H1 (cell line): Measurements from ENCODE around the gene TNFRSF8. TPM values are rescaled to one million over a fixed set of nuclear protein-coding genes. Genes with fewer than 3 reads are reported as not detected.
A peak's percentile ranks its signal among the peaks of the same experiment; 100 is the strongest.

Source experiments
- CTCF ChIA-PET: fragments of 300-600 bp; sonication (Branson Sonifier 250); formaldehyde crosslinking; loops from one replicate; lab custom pipeline; 2021; ENCODE audit not compliant: partially characterized antibody; lab: Charles Lee
- POLR2A ChIA-PET: fragments of 300-600 bp; sonication (Branson Sonifier 250); formaldehyde crosslinking; loops from one replicate; lab custom pipeline; 2021; ENCODE audit warnings: inconsistent platforms; ENCODE audit not compliant: partially characterized antibody; lab: Charles Lee
- DNase-seq, 2 experiments: peaks; one replicate each; pipeline versions ENCODE4 v3.0.0 to v3.0.0-alpha.2; 2010 to 2022; ENCODE audit warnings: low spot score in 2 of 2, low read depth in 1 of 2, mixed read lengths in 1 of 2
- FAIRE-seq: peaks from 2 replicates; lab custom pipeline; 2011; peaks lifted over from hg19 to GRCh38; lab: Jason Lieb, UNC
- H2AFZ ChIP-seq: 2 replicates; pipeline ENCODE4 v1.8.1; 2012; ENCODE audit warnings: low read length, inconsistent platforms
- H2AK5ac ChIP-seq: 2 replicates; pipeline ENCODE4 v1.6.1; 2013; ENCODE audit warnings: low read depth, low read length
- H2BK120ac ChIP-seq: replicated peaks from 2 replicates; pipeline ENCODE3; 2013; ENCODE audit warnings: low read depth, low read length, inconsistent platforms
- H2BK12ac ChIP-seq: 2 replicates; pipeline ENCODE4 v1.6.1; 2013; ENCODE audit warnings: low read depth, low read length
- H2BK15ac ChIP-seq: 2 replicates; pipeline ENCODE4 v1.6.1; 2013; ENCODE audit warnings: low read length
- H2BK20ac ChIP-seq: 2 replicates; pipeline ENCODE4 v1.6.1; 2013; ENCODE audit warnings: low read length
- H2BK5ac ChIP-seq: 2 replicates; pipeline ENCODE4 v1.6.1; 2013; ENCODE audit warnings: low read depth, low read length
- H3K14ac ChIP-seq: 2 replicates; pipeline ENCODE4 v1.6.1; 2013; ENCODE audit warnings: inconsistent platforms; ENCODE audit not compliant: insufficient read length
- H3K18ac ChIP-seq: 2 replicates; pipeline ENCODE4 v1.6.1; 2013; ENCODE audit warnings: low read length; ENCODE audit errors: extremely low read depth
- H3K23ac ChIP-seq: 2 replicates; pipeline ENCODE4 v1.6.1; 2013; ENCODE audit warnings: inconsistent platforms; ENCODE audit not compliant: insufficient read length
- H3K23me2 ChIP-seq: 2 replicates; pipeline ENCODE4 v1.6.1; 2013; ENCODE audit warnings: low read depth, low read length
- H3K27ac ChIP-seq: 2 replicates; pipeline ENCODE4 v1.6.1; 2011; ENCODE audit warnings: low read depth, low read length, inconsistent platforms
- H3K27me3 ChIP-seq, 4 experiments: replicated peaks in 1 of 4; 1 replicate in 1 of 4; 2 replicates in 3 of 4; pipeline versions ENCODE4 v1.6.1 to v1.8.1; 2011 to 2013; ENCODE audit warnings: low read length in 3 of 4, mild to moderate bottlenecking in 3 of 4, inconsistent platforms in 2 of 4, mixed read lengths in 2 of 4, moderate library complexity in 1 of 4; ENCODE audit not compliant: control insufficient read depth in 3 of 4, insufficient read depth in 3 of 4; ENCODE audit errors: extremely low read depth in 1 of 4
- H3K36me3 ChIP-seq, 4 experiments: 2 replicates each; pipeline versions ENCODE4 v1.6.1 to v1.8.1; 2011 to 2013; ENCODE audit warnings: mild to moderate bottlenecking in 4 of 4, low read length in 3 of 4, moderate library complexity in 2 of 4, control low read depth in 1 of 4, inconsistent platforms in 1 of 4; ENCODE audit not compliant: insufficient read depth in 4 of 4, control insufficient read depth in 2 of 4
- H3K4ac ChIP-seq: replicated peaks from 2 replicates; pipeline ENCODE3; 2013; ENCODE audit warnings: low read length, low read depth, mixed read lengths, inconsistent platforms; ENCODE audit not compliant: insufficient read length
- H3K4me1 ChIP-seq, 4 experiments: replicated peaks in 1 of 4; 1 replicate in 1 of 4; 2 replicates in 3 of 4; pipeline versions ENCODE4 v1.6.1 to v1.8.1; 2011 to 2013; ENCODE audit warnings: low read length in 3 of 4, inconsistent platforms in 2 of 4, mixed read lengths in 1 of 4; ENCODE audit not compliant: insufficient read depth in 4 of 4, control insufficient read depth in 3 of 4
- H3K4me2 ChIP-seq, 2 experiments: 2 replicates each; pipeline versions ENCODE4 v1.6.1 to v1.8.1; 2011 to 2013; ENCODE audit warnings: low read depth in 2 of 2, low read length in 2 of 2, control low read depth in 1 of 2, inconsistent platforms in 1 of 2, mild to moderate bottlenecking in 1 of 2; ENCODE audit not compliant: insufficient read depth in 1 of 2
- H3K4me3 ChIP-seq, 4 experiments: fragments of 200-600, 300-600 bp in 1 of 4; sonication (generic), shearing (Covaris generic), sonication (Bioruptor Twin) in 1 of 4; 2 replicates each; pipeline versions ENCODE4 v1.5.1 to v1.8.1; 2011 to 2016; ENCODE audit warnings: low read length in 4 of 4, low read depth in 3 of 4, control low read depth in 2 of 4, inconsistent platforms in 2 of 4, mild to moderate bottlenecking in 2 of 4, mixed read lengths in 1 of 4, moderate library complexity in 1 of 4; ENCODE audit not compliant: insufficient read depth in 2 of 4; ENCODE audit errors: extremely low read depth in 1 of 4
- H3K56ac ChIP-seq: replicated peaks from 2 replicates; pipeline ENCODE3; 2013; ENCODE audit warnings: low read depth, mild to moderate bottlenecking, mixed read lengths, low read length, inconsistent platforms; ENCODE audit not compliant: insufficient read length
- H3K79me1 ChIP-seq: 2 replicates; pipeline ENCODE4 v1.6.1; 2013; ENCODE audit warnings: low read depth, low read length, control low read depth
- H3K79me2 ChIP-seq, 2 experiments: 2 replicates each; pipeline versions ENCODE4 v1.6.1 to v1.8.1; 2012 to 2013; ENCODE audit warnings: low read length in 2 of 2, mild to moderate bottlenecking in 2 of 2, inconsistent platforms in 1 of 2; ENCODE audit not compliant: insufficient read depth in 2 of 2, control insufficient read depth in 1 of 2
- H3K9ac ChIP-seq, 4 experiments: replicated peaks in 1 of 4; 1 replicate in 1 of 4; 2 replicates in 3 of 4; pipeline versions ENCODE4 v1.6.1 to v1.8.1; 2011 to 2013; ENCODE audit warnings: low read depth in 3 of 4, low read length in 3 of 4, control low read depth in 2 of 4, mild to moderate bottlenecking in 2 of 4, moderate library complexity in 2 of 4, inconsistent platforms in 1 of 4; ENCODE audit errors: extremely low read depth in 1 of 4
- H3K9me3 ChIP-seq, 2 experiments: 2 replicates each; pipeline versions ENCODE4 v1.6.1 to v1.8.1; 2012 to 2013; ENCODE audit warnings: mild to moderate bottlenecking in 2 of 2, moderate library complexity in 2 of 2, control low read depth in 1 of 2, inconsistent platforms in 1 of 2, low read depth in 1 of 2, low read length in 1 of 2, mixed read lengths in 1 of 2; ENCODE audit not compliant: insufficient read depth in 2 of 2
- H4K20me1 ChIP-seq, 2 experiments: replicated peaks in 1 of 2; 2 replicates each; pipeline versions ENCODE3 to v1.8.1; 2011 to 2013; ENCODE audit warnings: inconsistent platforms in 2 of 2, low read length in 2 of 2, mild to moderate bottlenecking in 1 of 2; ENCODE audit not compliant: insufficient read depth in 2 of 2, control insufficient read depth in 1 of 2
- H4K5ac ChIP-seq: 2 replicates; pipeline ENCODE4 v1.6.1; 2013; ENCODE audit warnings: low read length, low read depth, mixed read lengths, inconsistent platforms; ENCODE audit not compliant: insufficient read length
- H4K8ac ChIP-seq: 2 replicates; pipeline ENCODE4 v1.8.0; 2013; ENCODE audit warnings: mild to moderate bottlenecking, moderate library complexity, low read length, inconsistent platforms; ENCODE audit not compliant: insufficient read depth; ENCODE audit errors: extremely low read depth
- H4K91ac ChIP-seq: replicated peaks from 2 replicates; pipeline ENCODE3; 2013; ENCODE audit warnings: low read length, mixed read lengths, inconsistent platforms; ENCODE audit not compliant: insufficient read length
- CTCF ChIP-seq, 3 experiments: IDR thresholded peaks; 1 replicate in 2 of 3; 2 replicates in 1 of 3; pipeline versions ENCODE4 v1.5.1 to v1.6.1; 2011; ENCODE audit warnings: low read length in 3 of 3, mild to moderate bottlenecking in 3 of 3, inconsistent platforms in 2 of 3, low read depth in 1 of 3, moderate library complexity in 1 of 3; ENCODE audit not compliant: insufficient read depth in 1 of 3; ENCODE audit errors: control extremely low read depth in 1 of 3
- RFX5 ChIP-seq: IDR thresholded peaks from 2 replicates; pipeline ENCODE4 v1.6.1; 2011; ENCODE audit warnings: low read depth, low read length, improper control_type of control experiment, borderline replicate concordance
- SP4 ChIP-seq: IDR thresholded peaks from 2 replicates; pipeline ENCODE4 v1.6.1; 2012; ENCODE audit warnings: low read length, inconsistent platforms
- WGBS, 2 experiments: shearing (Covaris generic) in 1 of 2; methylation state at CpG; one replicate each; pipeline versions ENCODE4 v1.1.6 to v1.1.7; 2013 to 2015; ENCODE audit warnings: low lambda C conversion rate in 2 of 2, mixed read lengths in 2 of 2, inconsistent platforms in 1 of 2, low coverage in 1 of 2, missing lambda C conversion rate in 1 of 2; ENCODE audit not compliant: insufficient replicate concordance in 2 of 2, insufficient coverage in 1 of 2, insufficient read length in 1 of 2; ENCODE audit errors: extremely low coverage in 1 of 2, missing lambda C conversion rate in 1 of 2; 5-methylcytosine and 5-hydroxymethylcytosine counted together
- polyA plus RNA-seq, 7 experiments: library from polyadenylated mRNA; depleted of rRNA in 3 of 7; stranded (reverse) in 5 of 7; unstranded in 2 of 7; fragments of >200 nt in 5 of 7; fragments of 200-250 nt in 2 of 7; gene quantifications; 1 replicate in 5 of 7; 2 replicates in 1 of 7; 4 replicates in 1 of 7; pipeline versions ENCODE4 v1.2.1 to v1.2.3, GENCODE V29; 2011 to 2013; ENCODE audit warnings: missing spikeins in 2 of 7, mixed read lengths in 2 of 7
- total RNA-seq: library from RNA; stranded (reverse); fragmentation: NEBNext Ultra II Directional; extraction: Animal tissue kit (Norgen Biotek cat#: 25700); gene quantifications from 2 replicates; pipeline ENCODE4 v1.2.1, GENCODE V29; 2021

TNFRSF8 gene
- total and polyA plus RNA-seq, 2 of the 8 experiments (the other 6 are each of a cell fraction or from before 2014, with no cell fraction given), result 23.2 to 32.7 TPM

GRCh38 chr1:12059226-12059625, 3.9 kb upstream of the TNFRSF8 start:
- ChIA-PET CTCF (interaction anchor here (0.8 to 1.3 kb wide), 2 partner anchors 10 to 65 kb away, joined by 3 to 4 read pairs; no protein-coding TSS in a partner anchor), POLR2A (interaction anchor here (1.1 to 2.0 kb wide), 2 partner anchors 9 to 17 kb away, joined by 3 to 5 read pairs; no protein-coding TSS in a partner anchor)
- no peak overlapping the region for H2BK5ac ChIP-seq
- peaks cover 0 to 16% (median 11%) of the 10 kb centered on the region in 4 experiments; a peak in 6 of 7 replicates for H3K27me3 ChIP-seq
- H2AK5ac ChIP-seq, result no peak overlapping the region
- H3K9me3 ChIP-seq, result no peaks in the 10 kb centered on the region
- peaks cover 10% of the 10 kb centered on the region; the same call in 1 of the 2 replicates for H3K23me2 ChIP-seq
- TF ChIP-seq CTCF (IDR thresholded peaks at IDR 0.05; ENCODE audit: control extremely low read depth in 1 of 3, insufficient read depth in 1 of 3, low read depth in 1 of 3, low read length in 3 of 3), result no peak
- no peak for TF ChIP-seq RFX5
- no peak for TF ChIP-seq SP4
- H3K9ac ChIP-seq, result no peak overlapping the region
- 0 out of 2 replicates have a peak overlapping the region, but pooled peaks have one; percentile 23 for H2BK12ac ChIP-seq
- H3K4me1 ChIP-seq, result peaks cover 0 to 15% (median 9%) of the 10 kb centered on the region in 4 experiments; a peak in 6 of 7 replicates
- no peak overlapping the region for H2BK15ac ChIP-seq
- H4K5ac ChIP-seq, result no peak overlapping the region
- H3K79me2 ChIP-seq, result peaks cover 0 to 8% of the 10 kb centered on the region in 2 experiments; a peak in 2 of 4 replicates
- H3K4me2 ChIP-seq, result no peak overlapping the region
- no peak overlapping the region for H2AFZ ChIP-seq
- no peak overlapping the region for H4K8ac ChIP-seq
- H3K4ac ChIP-seq, result no peak overlapping the region
- H3K23ac ChIP-seq, result no peak overlapping the region
- H3K56ac ChIP-seq, result no peak overlapping the region
- H2BK120ac ChIP-seq, result no peak overlapping the region
- H3K79me1 ChIP-seq, result no peaks in the 10 kb centered on the region
- DNase-seq (no peak), FAIRE-seq (no peak)
- no peaks in the 10 kb centered on the region for H3K36me3 ChIP-seq
- no peak overlapping the region for H2BK20ac ChIP-seq
- no peak overlapping the region for H4K91ac ChIP-seq
- no peaks in the 10 kb centered on the region for H4K20me1 ChIP-seq
- H3K4me3 ChIP-seq, result no peak overlapping the region
- no peak overlapping the region for H3K18ac ChIP-seq
- no peak overlapping the region for H3K27ac ChIP-seq
- H3K14ac ChIP-seq, result no peak overlapping the region
- WGBS, 2 experiments, result 78% methylated on average over 3 of the region's 3 CpGs; no CpG with 5 or more reads in 1 of the 2 experiments
